ENCODE results near the gene RNF222. TPM values are rescaled to one million over a fixed set of nuclear protein-coding genes. Genes with fewer than 3 reads are reported as not detected.
"Not testable (repeated sequence)": the region's sequence is repeated elsewhere in the genome, so short reads cannot be mapped to it uniquely, and the experiment has no call there.

The RNF222 gene
- total RNA-seq, 1 experiment from 2014 or later, result 0.79 TPM

- Histone ChIP-seq H3K27me3 (ENCODE audit: insufficient read depth, low read depth) (no peaks in the 10 kb centered on the region), H3K79me2 (ENCODE audit: low read depth) (peaks cover 33% of the 10 kb centered on the region), H3K9me3 (ENCODE audit: insufficient read depth, low read depth) (no peaks in the 10 kb centered on the region), H2AFZ (no peak overlapping the region), H3K27ac (no peak overlapping the region), H3K9me2 (ENCODE audit: insufficient read depth) (no peaks in the 10 kb centered on the region), H3K4me2 (no peak overlapping the region), H3K36me3 (ENCODE audit: low read depth) (peaks cover 40% of the 10 kb centered on the region), H4K20me1 (ENCODE audit: insufficient read depth) (peaks cover 45% of the 10 kb centered on the region), H3F3A (ENCODE audit: insufficient read depth, low read depth) (peaks cover 72% of the 10 kb centered on the region), H3K4me1 (replicated peaks; ENCODE audit: insufficient read depth) (peaks cover 20% of the 10 kb centered on the region), H3K4me3 (no peak overlapping the region)
- BruUV-seq (replicated peaks), result no TSS peak
- intact Hi-C loops (cut with micrococcal nuclease; ENCODE audit: unreplicated experiment), result loop anchor here (5.0 kb wide), 1 partner anchor 75 kb away; no protein-coding TSS in a partner anchor
- ChIA-PET CTCF (no interaction called here), POLR2A (ENCODE audit: unreplicated experiment) (interaction anchor here (0.6 kb wide), 2 partner anchors 110 to 1293 kb away, joined by 3 to 4 read pairs; no protein-coding TSS in a partner anchor)
- DNase-seq, result no peak
- TF ChIP-seq CTCF (conservative IDR thresholded peaks at IDR 0.05) (no peak), EZH2 (IDR thresholded peaks at IDR 0.05; ENCODE audit: low read depth) (no peak)
Observed at GRCh38 chr17:8377422-8377821, 20.2 kb downstream of the RNF222 start.

GRCh38 chr17:8376271-8377067 lies 21.2 kb downstream of the RNF222 start, which contains the start of gene KRABD2:
Gene KRABD2 (minus strand): TSS chr17:8376704.
- ChIA-PET POLR2A (ENCODE audit: unreplicated experiment) (interaction anchor here (0.5 to 0.8 kb wide), 6 partner anchors 47 to 1294 kb away, joined by 3 to 25 read pairs (median 6); partner anchors contain the start of gene NDEL1), CTCF (interaction anchor here (1.0 kb wide), 1 partner anchor 81 kb away, joined by 3 read pairs; the partner anchor contains the start of gene SLC25A35)
- H3K79me2 ChIP-seq (ENCODE audit: low read depth), result peaks cover 24% of the 10 kb centered on the region
- H4K20me1 ChIP-seq (ENCODE audit: insufficient read depth), result peaks cover 44% of the 10 kb centered on the region
- no peak within 1 kb of the TSS for H3K27ac ChIP-seq
- H3K9me2 ChIP-seq (ENCODE audit: insufficient read depth), result no peaks in the 10 kb centered on the region
- no peak within 1 kb of the TSS for H3K4me2 ChIP-seq
- peaks cover 63% of the 10 kb centered on the region for H3F3A ChIP-seq (ENCODE audit: insufficient read depth, low read depth)
- no peak within 1 kb of the TSS for H2AFZ ChIP-seq
- peak; percentile 40 to 94 for DNase-seq
- H3K36me3 ChIP-seq (ENCODE audit: low read depth), result peaks cover 34% of the 10 kb centered on the region
- no peaks in the 10 kb centered on the region for H3K9me3 ChIP-seq (ENCODE audit: insufficient read depth, low read depth)
- peak; percentile 41; the same call in 1 of the 2 replicates for TF ChIP-seq CTCF (conservative IDR thresholded peaks at IDR 0.05)
- no peak for TF ChIP-seq EZH2 (IDR thresholded peaks at IDR 0.05; ENCODE audit: low read depth)
- intact Hi-C loops (cut with micrococcal nuclease; ENCODE audit: unreplicated experiment), result loop anchor here (5.0 kb wide), 1 partner anchor 74 kb away; no protein-coding TSS in a partner anchor
- no peaks in the 10 kb centered on the region for H3K27me3 ChIP-seq (ENCODE audit: insufficient read depth, low read depth)
- no peak within 1 kb of the TSS for H3K4me3 ChIP-seq
- H3K4me1 ChIP-seq (replicated peaks; ENCODE audit: insufficient read depth), result peaks cover 19% of the 10 kb centered on the region
- BruUV-seq (replicated peaks), result no TSS peak

- Histone ChIP-seq H4K20me1 (ENCODE audit: insufficient read depth) (peaks cover 37% of the 10 kb centered on the region; the same call in 1 of the 2 replicates), H3K9me3 (ENCODE audit: insufficient read depth, low read depth) (no peaks in the 10 kb centered on the region), H3K4me1 (replicated peaks; ENCODE audit: insufficient read depth) (peaks cover 12% of the 10 kb centered on the region), H3F3A (ENCODE audit: insufficient read depth, low read depth) (peaks cover 56% of the 10 kb centered on the region), H3K79me2 (ENCODE audit: low read depth) (peaks cover 17% of the 10 kb centered on the region), H3K36me3 (ENCODE audit: low read depth) (peaks cover 30% of the 10 kb centered on the region), H3K4me3 (no peak overlapping the region), H3K4me2 (no peak overlapping the region), H3K9me2 (ENCODE audit: insufficient read depth) (no peaks in the 10 kb centered on the region), H3K27me3 (ENCODE audit: insufficient read depth, low read depth) (no peaks in the 10 kb centered on the region), H2AFZ (no peak overlapping the region), H3K27ac (no peak overlapping the region)
- no peak for DNase-seq
- TF ChIP-seq CTCF (conservative IDR thresholded peaks at IDR 0.05), result no peak
- TF ChIP-seq EZH2 (IDR thresholded peaks at IDR 0.05; ENCODE audit: low read depth), result no peak
- BruUV-seq (replicated peaks), result no TSS peak
- ChIA-PET POLR2A (ENCODE audit: unreplicated experiment) (interaction anchor here (0.6 kb wide), 3 partner anchors 46 to 153 kb away, joined by 3 to 25 read pairs (median 4); no protein-coding TSS in a partner anchor), CTCF (interaction anchor here (0.8 kb wide), 1 partner anchor 152 kb away, joined by 8 read pairs; no protein-coding TSS in a partner anchor)
- intact Hi-C loops (cut with micrococcal nuclease; ENCODE audit: unreplicated experiment), result loop anchor here (5.0 kb wide), 1 partner anchor 73 kb away; no protein-coding TSS in a partner anchor
Observed at GRCh38 chr17:8375738-8376259, 21.8 kb downstream of the RNF222 start.

GRCh38 chr17:8373856-8374255 lies 23.8 kb downstream of the RNF222 start:
- H3K4me2 ChIP-seq; CTCF ChIA-PET; H3K79me2 ChIP-seq (ENCODE audit: low read depth); H3K9me3 ChIP-seq (ENCODE audit: insufficient read depth, low read depth); H3K4me3 ChIP-seq; intact Hi-C loops (cut with micrococcal nuclease; ENCODE audit: unreplicated experiment); H3K27me3 ChIP-seq (ENCODE audit: insufficient read depth, low read depth); BruUV-seq (replicated peaks); H3K9me2 ChIP-seq (ENCODE audit: insufficient read depth); H2AFZ ChIP-seq; H3K4me1 ChIP-seq (replicated peaks; ENCODE audit: insufficient read depth); DNase-seq; H3K27ac ChIP-seq; POLR2A ChIA-PET (ENCODE audit: unreplicated experiment): not testable (repeated sequence)
- peaks cover 13% of the 10 kb centered on the region for H3K36me3 ChIP-seq (ENCODE audit: low read depth)
- H4K20me1 ChIP-seq (ENCODE audit: insufficient read depth), result peaks cover 19% of the 10 kb centered on the region; the same call in 1 of the 2 replicates
- peaks cover 37% of the 10 kb centered on the region for H3F3A ChIP-seq (ENCODE audit: insufficient read depth, low read depth)
